Keratinocyte (primary cell): ENCODE results near the gene PYGM.

Experiments used
- CTCF ChIP-seq, 3 experiments: IDR thresholded peaks in 1 of 3; conservative IDR thresholded peaks in 1 of 3; optimal IDR thresholded peaks in 1 of 3; 2 replicates in 2 of 3; 3 replicates in 1 of 3; pipeline versions ENCODE3 to v1.5.1; 2011; ENCODE audit warnings: low read length in 3 of 3, mild to moderate bottlenecking in 3 of 3, moderate library complexity in 2 of 3, control low read depth in 1 of 3, inconsistent platforms in 1 of 3; ENCODE audit not compliant: insufficient read depth in 2 of 3; ENCODE audit errors: extremely low read depth in 1 of 3
- EZH2 ChIP-seq: IDR thresholded peaks from one replicate; pipeline ENCODE4 v1.6.1; 2012; ENCODE audit warnings: inconsistent platforms, mild to moderate bottlenecking, low read length, moderate library complexity

- TF ChIP-seq EZH2 = peak; percentile 20
- TF ChIP-seq CTCF (optimal IDR thresholded peaks at IDR 0.05 in 1 of 3, IDR thresholded peaks at IDR 0.05 in 1 of 3, conservative IDR thresholded peaks at IDR 0.05 in 1 of 3; ENCODE audit: extremely low read depth in 1 of 3, insufficient read depth in 2 of 3, low read length in 3 of 3) = no peak
Observed at GRCh38 chr11:64741375-64742086, 18.2 kb downstream of the PYGM start.
